ENCODE measurements around the gene ELOB. TPM values are rescaled to one million over a fixed set of nuclear protein-coding genes. Genes with fewer than 3 reads are reported as not detected.

Gene ELOB
- polyA plus RNA-seq, 1 of the 3 experiments (the other 2 are of a cell fraction) = 329 TPM

- H3K9me2 ChIP-seq = no peaks in the 10 kb centered on the region
- no peak overlapping the region for H2AFZ ChIP-seq (ENCODE audit: low read depth)
- no peaks in the 10 kb centered on the region for H3F3A ChIP-seq (replicated peaks; ENCODE audit: insufficient read depth)
- H3K79me2 ChIP-seq (ENCODE audit: insufficient read depth) = no peaks in the 10 kb centered on the region
- no peaks in the 10 kb centered on the region for H3K9me3 ChIP-seq
- no peak overlapping the region for H3K9ac ChIP-seq
- CTCF ChIA-PET = interaction anchor here (0.6 to 2.0 kb wide), 5 partner anchors 8 to 84 kb away, joined by 3 to 8 read pairs (median 3); no protein-coding TSS in a partner anchor
- H3K4me3 ChIP-seq (ENCODE audit: low read depth in 2 of 2, low read length in 1 of 2) = no peak overlapping the region
- H3K27ac ChIP-seq (ENCODE audit: low read depth in 2 of 2, low read length in 1 of 2) = no peak overlapping the region
- no peak for DNase-seq
- no peaks in the 10 kb centered on the region; a peak in 1 of 4 replicates for H3K4me1 ChIP-seq (ENCODE audit: control insufficient read depth in 1 of 2, insufficient read depth in 2 of 2, low read depth in 1 of 2, low read length in 1 of 2)
- no peaks in the 10 kb centered on the region for H3K36me3 ChIP-seq (replicated peaks in 1 of 2; ENCODE audit: control insufficient read depth in 1 of 2, insufficient read depth in 2 of 2, low read length in 1 of 2)
- 93% methylated on average over 7 of the region's 15 CpGs for WGBS (ENCODE audit: low lambda C conversion rate)
- POLR2A ChIA-PET = no interaction called here
- H3K4me2 ChIP-seq = no peak overlapping the region
- H3K27me3 ChIP-seq (ENCODE audit: insufficient read depth) = no peaks in the 10 kb centered on the region
- no peaks in the 10 kb centered on the region for H4K20me1 ChIP-seq (ENCODE audit: insufficient read depth)
- TF ChIP-seq MAX (IDR thresholded peaks at IDR 0.05; ENCODE audit: low read depth) (no peak), NFIC (IDR thresholded peaks at IDR 0.05; ENCODE audit: borderline replicate concordance) (no peak)
Measured at GRCh38 chr16:2784358-2785100, 7.4 kb upstream of the ELOB start.

- DNase-seq = no peak
- CTCF ChIA-PET = interaction anchor here (0.6 to 2.0 kb wide), 4 partner anchors 17 to 85 kb away, joined by 3 to 8 read pairs (median 4); no protein-coding TSS in a partner anchor
- POLR2A ChIA-PET = no interaction called here
Measured at GRCh38 chr16:2783581-2784357, 6.7 kb upstream of the ELOB start.

More at GRCh38 chr16:2783581-2784357, 6.7 kb upstream of the ELOB start:
- H3K4me1 ChIP-seq (ENCODE audit: control insufficient read depth in 1 of 2, insufficient read depth in 2 of 2, low read depth in 1 of 2, low read length in 1 of 2) = peaks cover under 1 to 5% of the 10 kb centered on the region in 2 experiments; a peak in 1 of 4 replicates
- no peaks in the 10 kb centered on the region for H4K20me1 ChIP-seq (ENCODE audit: insufficient read depth)
- no peaks in the 10 kb centered on the region for H3K36me3 ChIP-seq (replicated peaks in 1 of 2; ENCODE audit: control insufficient read depth in 1 of 2, insufficient read depth in 2 of 2, low read length in 1 of 2)
- no peak overlapping the region for H3K4me3 ChIP-seq (ENCODE audit: low read depth in 2 of 2, low read length in 1 of 2)
- H3K9me3 ChIP-seq = no peaks in the 10 kb centered on the region
- no peaks in the 10 kb centered on the region for H3F3A ChIP-seq (replicated peaks; ENCODE audit: insufficient read depth)
- no peak overlapping the region for H3K4me2 ChIP-seq
- no peak overlapping the region for H3K27ac ChIP-seq (ENCODE audit: low read depth in 2 of 2, low read length in 1 of 2)
- TF ChIP-seq SIN3A (IDR thresholded peaks at IDR 0.05; ENCODE audit: borderline replicate concordance, low read depth, low read length) (no peak), TAF1 (IDR thresholded peaks at IDR 0.05; ENCODE audit: borderline replicate concordance, low read depth, low read length) (no peak), RXRA (IDR thresholded peaks at IDR 0.05; ENCODE audit: borderline replicate concordance, low read depth) (no peak), ELF1 (IDR thresholded peaks at IDR 0.05) (no peak), YY1 (IDR thresholded peaks at IDR 0.05; ENCODE audit: low read depth) (no peak), NFIC (IDR thresholded peaks at IDR 0.05; ENCODE audit: borderline replicate concordance) (no peak), USF1 (IDR thresholded peaks at IDR 0.05; ENCODE audit: borderline replicate concordance, low read depth) (no peak), EP300 (IDR thresholded peaks at IDR 0.05; ENCODE audit: borderline replicate concordance in 1 of 2, low read depth in 1 of 2, low read length in 1 of 2) (no peak), RFX5 (IDR thresholded peaks at IDR 0.05; ENCODE audit: low read length) (no peak), PBX3 (IDR thresholded peaks at IDR 0.05) (no peak), NRF1 (IDR thresholded peaks at IDR 0.05; ENCODE audit: low read depth, low read length) (no peak), RCOR1 (IDR thresholded peaks at IDR 0.05; ENCODE audit: low read length) (no peak), MXI1 (IDR thresholded peaks at IDR 0.05; ENCODE audit: low read depth, low read length) (no peak), GABPA (IDR thresholded peaks at IDR 0.05; ENCODE audit: low read depth) (no peak), RAD21 (IDR thresholded peaks at IDR 0.05; ENCODE audit: low read length) (no peak), MAX (IDR thresholded peaks at IDR 0.05; ENCODE audit: low read depth) (no peak), MEF2A (IDR thresholded peaks at IDR 0.05; ENCODE audit: borderline replicate concordance, low read depth) (no peak), FOXJ3 (CRISPR knock-in tag; IDR thresholded peaks at IDR 0.05) (no peak)
- H3K27me3 ChIP-seq (ENCODE audit: insufficient read depth) = no peaks in the 10 kb centered on the region
- 86% methylated on average over 10 of the region's 15 CpGs for WGBS (ENCODE audit: low lambda C conversion rate)
- H2AFZ ChIP-seq (ENCODE audit: low read depth) = no peak overlapping the region
- H3K9ac ChIP-seq = no peak overlapping the region
- no peaks in the 10 kb centered on the region for H3K9me2 ChIP-seq
- H3K79me2 ChIP-seq (ENCODE audit: insufficient read depth) = no peaks in the 10 kb centered on the region

Data from SK-N-SH (cell line).